ENCODE data around the gene CLASRP.
"Not testable (repeated sequence)": the region's sequence is repeated elsewhere in the genome, so short reads cannot be mapped to it uniquely, and the experiment has no call there.

The CLASRP gene, protein sequence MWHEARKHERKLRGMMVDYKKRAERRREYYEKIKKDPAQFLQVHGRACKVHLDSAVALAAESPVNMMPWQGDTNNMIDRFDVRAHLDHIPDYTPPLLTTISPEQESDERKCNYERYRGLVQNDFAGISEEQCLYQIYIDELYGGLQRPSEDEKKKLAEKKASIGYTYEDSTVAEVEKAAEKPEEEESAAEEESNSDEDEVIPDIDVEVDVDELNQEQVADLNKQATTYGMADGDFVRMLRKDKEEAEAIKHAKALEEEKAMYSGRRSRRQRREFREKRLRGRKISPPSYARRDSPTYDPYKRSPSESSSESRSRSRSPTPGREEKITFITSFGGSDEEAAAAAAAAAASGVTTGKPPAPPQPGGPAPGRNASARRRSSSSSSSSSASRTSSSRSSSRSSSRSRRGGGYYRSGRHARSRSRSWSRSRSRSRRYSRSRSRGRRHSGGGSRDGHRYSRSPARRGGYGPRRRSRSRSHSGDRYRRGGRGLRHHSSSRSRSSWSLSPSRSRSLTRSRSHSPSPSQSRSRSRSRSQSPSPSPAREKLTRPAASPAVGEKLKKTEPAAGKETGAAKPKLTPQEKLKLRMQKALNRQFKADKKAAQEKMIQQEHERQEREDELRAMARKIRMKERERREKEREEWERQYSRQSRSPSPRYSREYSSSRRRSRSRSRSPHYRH

GRCh38 chr19:45038931-45039893 is at the start of gene CLASRP:
Gene CLASRP, plus strand, starts transcription at chr19:45039045. Its CDS starts 1,168 bp downstream, at chr19:45040213.
- DNase-seq: peak; percentile 89

GRCh38 chr19:44990459-44990858 is 48.4 kb upstream of the CLASRP start:
- DNase-seq: no peak

DNA sequence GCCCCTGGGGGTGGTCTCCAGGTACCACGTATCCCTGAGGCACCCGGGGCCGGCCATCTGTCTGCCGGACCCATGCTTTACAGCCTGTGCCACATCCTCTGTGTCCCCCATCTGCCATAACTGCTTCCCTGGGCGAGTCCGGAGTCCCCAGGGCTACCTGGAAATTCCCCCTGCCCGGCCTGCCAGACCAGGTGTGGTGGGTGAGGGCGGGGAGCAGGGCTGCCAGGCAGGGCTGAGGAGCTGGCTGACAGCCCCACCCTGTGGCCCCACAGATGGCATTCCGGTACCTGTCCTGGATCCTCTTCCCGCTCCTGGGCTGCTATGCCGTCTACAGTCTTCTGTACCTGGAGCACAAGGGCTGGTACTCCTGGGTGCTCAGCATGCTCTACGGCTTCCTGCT is 47.9 kb upstream of the CLASRP start:
- DNase-seq: no peak

DNA sequence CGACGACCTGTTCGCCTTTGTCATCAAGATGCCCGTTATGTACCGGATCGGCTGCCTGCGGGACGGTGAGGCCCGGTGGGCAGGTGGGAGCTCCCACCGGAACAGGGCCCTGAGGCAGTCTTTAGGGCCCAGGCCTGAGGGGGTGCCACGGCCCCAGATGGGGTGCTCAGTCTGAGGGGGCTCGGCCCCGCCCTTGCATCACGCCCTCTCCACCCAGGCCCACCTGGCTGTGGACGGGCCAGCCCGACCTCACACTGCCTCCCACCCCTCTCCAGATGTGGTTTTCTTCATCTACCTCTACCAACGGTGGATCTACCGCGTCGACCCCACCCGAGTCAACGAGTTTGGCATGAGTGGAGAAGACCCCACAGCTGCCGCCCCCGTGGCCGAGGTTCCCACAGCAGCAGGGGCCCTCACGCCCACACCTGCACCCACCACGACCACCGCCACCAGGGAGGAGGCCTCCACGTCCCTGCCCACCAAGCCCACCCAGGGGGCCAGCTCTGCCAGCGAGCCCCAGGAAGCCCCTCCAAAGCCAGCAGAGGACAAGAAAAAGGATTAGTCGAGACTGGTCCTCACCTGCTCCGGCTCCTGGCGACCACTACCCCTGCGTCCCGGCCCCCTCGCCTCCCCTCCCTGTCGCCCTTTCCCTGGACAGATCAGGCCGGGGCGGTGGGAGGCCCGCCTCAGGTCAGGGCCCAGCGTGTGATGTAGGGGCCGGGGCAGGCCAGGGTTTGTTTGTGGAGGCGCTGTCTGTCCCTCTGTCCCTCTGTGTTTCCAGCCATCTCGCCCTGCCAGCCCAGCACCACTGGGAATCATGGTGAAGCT is 46.3 kb upstream of the CLASRP start:
- no peak for DNase-seq

DNA sequence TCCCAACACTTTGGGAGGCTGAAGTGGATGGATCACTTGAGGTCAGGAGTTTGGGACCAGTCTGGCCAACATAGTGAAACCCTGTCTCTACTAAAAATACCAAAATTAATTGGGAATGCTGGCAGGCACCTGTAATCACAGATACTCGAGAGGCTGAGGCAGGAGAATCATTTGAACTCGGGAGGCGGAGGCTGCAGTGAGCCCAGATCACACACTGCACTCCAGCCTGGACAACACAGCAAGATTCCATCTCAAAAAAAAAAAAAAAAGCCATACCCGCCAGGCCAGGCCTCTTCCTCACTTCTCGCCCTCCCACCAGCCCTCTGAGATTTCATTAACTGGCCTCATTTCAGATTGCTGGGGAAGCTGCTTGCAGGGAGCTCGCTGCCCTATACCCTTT is 45.3 kb upstream of the CLASRP start:
- no peak for DNase-seq

GRCh38 chr19:44993926-44994537 is 44.8 kb upstream of the CLASRP start:
- no peak for DNase-seq

GRCh38 chr19:44998025-44998424 is 40.8 kb upstream of the CLASRP start:
- no peak for DNase-seq

GRCh38 chr19:44999131-44999925 is 39.5 kb upstream of the CLASRP start:
- DNase-seq: not testable (repeated sequence)

DNA sequence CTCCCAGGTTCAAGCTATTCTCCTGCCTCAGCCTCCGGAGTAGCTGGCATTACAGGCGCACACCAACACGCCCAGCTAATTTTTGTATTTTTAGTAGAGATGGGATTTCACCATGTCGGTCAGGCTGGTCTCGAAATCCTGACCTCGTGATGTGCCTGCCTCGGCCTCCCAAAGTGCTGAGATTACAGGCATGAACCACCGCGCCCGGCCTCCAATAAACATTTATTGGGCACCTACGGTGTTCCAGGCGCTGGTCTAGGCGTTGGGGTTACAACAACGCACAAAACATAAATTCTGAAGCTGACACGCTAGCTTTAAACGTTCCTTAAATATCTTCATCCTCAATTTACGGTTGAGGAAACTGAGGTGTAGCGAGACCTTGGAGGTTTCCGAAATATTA is 38.2 kb upstream of the CLASRP start:
- not testable (repeated sequence) for DNase-seq

- DNase-seq: peak; percentile 96
Measured at GRCh38 chr19:45001087-45001739, 37.6 kb upstream of the CLASRP start, which contains the start of gene RELB. Gene RELB, plus strand, starts transcription at chr19:45001464. Its CDS starts 116 bp downstream, at chr19:45001580.

GRCh38 chr19:45003485-45003884 is 35.4 kb upstream of the CLASRP start:
- DNase-seq: no peak

DNA sequence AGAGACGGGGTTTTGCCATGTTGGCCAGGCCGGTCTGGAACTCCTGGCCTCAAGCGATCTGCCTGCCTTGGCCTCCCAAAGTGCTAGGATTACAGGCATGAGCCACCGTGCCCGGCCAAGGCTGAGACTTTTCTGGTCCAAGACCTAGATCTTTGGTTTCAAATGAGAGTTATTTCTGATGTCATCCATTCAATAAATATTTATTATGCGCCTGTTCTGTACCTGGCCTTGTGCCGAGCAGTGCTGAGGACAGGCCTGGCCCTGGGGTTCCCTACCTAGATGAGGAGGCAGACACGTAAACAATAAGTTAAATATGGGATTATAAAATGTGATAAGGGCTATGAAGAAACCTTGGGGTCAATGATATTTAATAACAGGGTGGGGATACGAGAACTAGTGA is 33.1 kb upstream of the CLASRP start:
- DNase-seq: no peak

DNA sequence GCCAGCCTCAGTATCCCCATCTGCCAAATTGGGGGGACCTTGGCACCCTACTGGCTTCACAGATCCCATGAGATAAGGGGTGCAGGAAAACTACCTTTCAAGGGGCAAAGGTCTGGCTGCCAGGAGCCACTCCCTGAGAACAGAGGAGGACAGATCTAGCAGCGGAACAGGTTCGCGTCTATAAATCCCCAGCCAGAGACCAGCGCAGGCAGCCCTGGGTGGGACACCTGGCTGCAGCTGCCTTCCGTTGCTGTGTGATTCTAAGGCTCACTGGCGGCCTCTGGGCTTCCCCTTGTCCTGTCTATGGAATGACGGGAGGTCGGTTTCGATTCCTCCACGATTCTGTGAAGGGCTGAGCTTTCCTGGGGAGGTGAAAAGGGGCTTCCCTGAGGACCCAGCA is 30.3 kb upstream of the CLASRP start:
- DNase-seq: no peak

DNA sequence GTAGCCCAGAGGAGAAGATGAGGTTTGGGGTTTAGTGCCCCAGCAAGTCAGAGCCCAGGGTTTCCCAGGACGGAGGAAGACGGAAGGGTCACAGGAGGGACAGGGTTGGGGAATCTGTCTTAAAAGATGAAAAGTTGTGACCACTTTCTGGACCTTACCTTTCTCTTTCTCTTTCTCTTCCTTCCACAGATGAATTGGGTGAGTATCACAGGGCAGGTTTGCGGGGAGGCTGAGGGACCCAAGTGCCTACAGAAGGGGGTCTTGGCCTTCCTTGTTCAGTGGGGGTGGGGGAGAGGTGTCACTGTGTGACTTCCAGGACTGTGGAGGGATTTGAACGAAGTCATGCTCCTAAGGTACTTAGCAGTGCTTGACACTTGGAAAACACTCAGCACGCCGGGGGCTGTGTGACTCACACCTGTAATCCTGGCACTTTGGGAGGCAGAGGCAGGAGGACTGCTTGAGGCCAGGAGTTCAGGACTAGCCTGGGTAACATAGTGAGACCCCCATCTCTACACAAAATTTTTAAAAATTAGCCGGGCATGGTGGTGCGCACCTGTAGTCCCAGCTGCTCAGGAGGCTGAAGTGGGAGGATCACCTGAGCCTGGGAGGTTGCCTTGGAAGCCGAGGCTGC is 29.1 kb upstream of the CLASRP start:
- no peak for DNase-seq

- no peak for DNase-seq
Measured at GRCh38 chr19:45010306-45010705, 28.5 kb upstream of the CLASRP start.

GRCh38 chr19:45011959-45012358 is 26.9 kb upstream of the CLASRP start:
- no peak for DNase-seq

DNA sequence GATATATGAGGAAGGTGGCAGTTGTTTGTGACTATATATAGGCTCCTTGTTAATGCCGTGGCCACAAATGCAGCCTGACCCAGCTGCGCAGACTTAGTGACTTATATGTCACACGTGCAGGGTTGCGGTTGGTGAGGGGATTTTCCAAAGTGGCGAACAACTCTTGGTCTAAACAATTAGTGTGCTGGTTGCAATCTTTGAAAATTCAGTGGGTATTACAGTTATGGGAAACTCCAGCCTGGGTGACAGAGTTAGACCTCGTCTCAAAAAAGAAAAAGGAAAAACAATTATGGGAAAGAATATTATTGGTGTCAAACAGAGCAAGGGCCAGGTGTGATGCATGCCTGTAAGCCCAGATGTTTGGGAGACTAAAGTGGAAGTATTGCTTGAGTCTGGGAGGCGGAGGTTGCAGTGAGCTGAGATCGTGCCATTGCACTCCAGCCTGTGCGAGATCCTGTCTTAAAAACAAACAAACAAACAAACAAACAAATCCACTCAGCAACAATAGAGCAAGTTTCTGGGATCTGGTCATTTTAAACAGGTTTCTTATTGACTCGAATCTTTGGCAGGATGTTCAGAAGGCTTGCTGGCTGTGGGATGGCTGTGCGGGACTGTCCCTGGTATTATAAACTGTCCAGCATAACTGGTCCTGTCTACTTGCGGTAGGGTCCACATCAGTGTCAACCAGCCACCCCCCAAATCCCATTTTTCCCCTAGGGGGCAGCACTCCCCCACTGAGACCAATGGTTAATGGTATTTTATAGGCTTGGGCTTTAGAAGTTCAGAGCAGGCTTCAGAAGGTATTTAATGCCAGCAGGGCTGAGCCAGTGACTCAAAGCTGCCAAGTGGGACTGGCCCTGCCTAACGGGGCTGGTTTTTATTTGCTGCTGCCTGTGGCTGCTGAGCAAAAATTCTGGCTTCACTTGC is 22.2 kb upstream of the CLASRP start:
- DNase-seq: peak; percentile 86

DNA sequence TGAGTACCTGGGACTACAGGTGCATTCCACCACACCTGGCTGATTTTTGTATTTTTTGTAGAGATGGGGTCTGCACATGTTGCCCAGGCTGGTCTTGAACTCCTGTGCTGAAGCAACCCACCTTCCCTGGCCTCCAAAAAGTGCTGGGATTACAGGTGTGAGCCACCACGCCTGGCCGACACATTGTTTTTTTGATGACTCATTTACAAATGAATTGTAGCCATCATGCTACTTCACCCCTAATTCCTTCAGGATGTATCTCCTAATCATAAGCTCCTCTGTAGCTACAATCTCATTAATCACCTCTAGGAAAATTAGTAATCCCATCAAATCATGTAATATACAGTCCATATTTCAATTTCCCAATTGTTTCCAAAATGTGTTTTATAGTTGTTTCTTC is 19.7 kb upstream of the CLASRP start:
- DNase-seq: no peak

GRCh38 chr19:45020071-45020470 is 18.8 kb upstream of the CLASRP start:
- no peak for DNase-seq

All from activated naive CD4-positive, alpha-beta T cell treated with Interleukin-2 at 50 U/mL for 16 hours (primary cell).